Gastrocnemius medialis (tissue), 4 donors: ENCODE data around the gene TTC3. TPM values are rescaled to one million over a fixed set of nuclear protein-coding genes. Genes with fewer than 3 reads are reported as not detected.
"Not testable (repeated sequence)": the region's sequence is repeated elsewhere in the genome, so short reads cannot be mapped to it uniquely, and the experiment has no call there.

Experiments used
- ATAC-seq, 2 donors: fragments of 150-250 bp; one replicate each; pipeline ENCODE4 v1.9.1; 2016
- DNase-seq, 2 donors: peaks; one replicate each; pipeline ENCODE4 v3.0.0-alpha.2; 2019
- H3K27ac ChIP-seq, 4 donors: fragments of 200-600 bp; sonication (generic); 1 replicate in 1 of 4; 2 replicates in 3 of 4; pipeline ENCODE4 v1.5.1; 2016 to 2018; ENCODE audit warnings: mild to moderate bottlenecking in 2 of 4, moderate library complexity in 1 of 4
- H3K27me3 ChIP-seq, 3 donors: fragments of 200-600 bp; sonication (generic) in 2 of 3; 1 replicate in 1 of 3; 2 replicates in 2 of 3; pipeline versions ENCODE4 v1.5.1 to v1.6.0; 2016 to 2019; ENCODE audit warnings: mild to moderate bottlenecking in 1 of 3, moderate library complexity in 1 of 3
- H3K36me3 ChIP-seq, 2 donors: fragments of 200-600 bp; sonication (generic) in 1 of 2; one replicate each; pipeline ENCODE4 v1.5.1; 2017 to 2018
- H3K4me1 ChIP-seq, 2 donors: fragments of 200-600 bp; sonication (generic) in 1 of 2; one replicate each; pipeline ENCODE4 v1.5.1; 2016 to 2017; ENCODE audit warnings: mild to moderate bottlenecking in 2 of 2
- H3K4me3 ChIP-seq, 4 donors: fragments of 200-600 bp; sonication (generic) in 3 of 4; 1 replicate in 1 of 4; 2 replicates in 3 of 4; pipeline ENCODE4 v1.5.1; 2016 to 2019; ENCODE audit warnings: mild to moderate bottlenecking in 2 of 4
- H3K9me3 ChIP-seq, 3 donors: fragments of 200-600 bp; sonication (generic) in 2 of 3; 1 replicate in 1 of 3; 2 replicates in 2 of 3; pipeline ENCODE4 v1.5.1; 2016 to 2019
- POLR2A ChIP-seq, 2 donors: fragments of 450-650 bp; IDR thresholded peaks; one replicate each; pipeline ENCODE4 v1.6.1; 2017; ENCODE audit warnings: antibody characterized with exemption in 2 of 2, mild to moderate bottlenecking in 2 of 2, moderate library complexity in 2 of 2
- in situ Hi-C, 4 donors: fragments of 200-750 bp; cut with MboI; loops; one replicate each; pipeline versions ENCODE4 v1.15.0 to v1.8.0; 2017; ENCODE audit warnings: low sequenced_read_pairs in 4 of 4
- intact Hi-C: fragments of 100-400 bp; cut with DNase I; formaldehyde crosslinking; loops from one replicate; pipeline ENCODE4 v1.15.1; 2023; ENCODE audit warnings: low total_unique reads
- total RNA-seq, 4 donors: library from RNA; depleted of rRNA; stranded (reverse); fragments of >200 nt; gene quantifications; one replicate each; pipeline versions ENCODE4 v1.1.0 to v1.2.3, GENCODE V29; 2016
- TF ChIP-seq, protein P1 (sequence below), 5 experiments: fragments of 450-650 bp in 3 of 5; fragments of 200-600 bp in 2 of 5; sonication (generic) in 2 of 5; IDR thresholded peaks in 4 of 5; conservative IDR thresholded peaks in 1 of 5; 1 replicate in 4 of 5; 2 replicates in 1 of 5; pipeline ENCODE4 v1.5.1; 2016 to 2019; ENCODE audit warnings: antibody characterized with exemption in 5 of 5, mild to moderate bottlenecking in 3 of 5, moderate library complexity in 3 of 5

TTC3 gene
- total RNA-seq, 4 donors from 2014 or later = 39.5 to 71.6 (median 44.1) TPM

DNA sequence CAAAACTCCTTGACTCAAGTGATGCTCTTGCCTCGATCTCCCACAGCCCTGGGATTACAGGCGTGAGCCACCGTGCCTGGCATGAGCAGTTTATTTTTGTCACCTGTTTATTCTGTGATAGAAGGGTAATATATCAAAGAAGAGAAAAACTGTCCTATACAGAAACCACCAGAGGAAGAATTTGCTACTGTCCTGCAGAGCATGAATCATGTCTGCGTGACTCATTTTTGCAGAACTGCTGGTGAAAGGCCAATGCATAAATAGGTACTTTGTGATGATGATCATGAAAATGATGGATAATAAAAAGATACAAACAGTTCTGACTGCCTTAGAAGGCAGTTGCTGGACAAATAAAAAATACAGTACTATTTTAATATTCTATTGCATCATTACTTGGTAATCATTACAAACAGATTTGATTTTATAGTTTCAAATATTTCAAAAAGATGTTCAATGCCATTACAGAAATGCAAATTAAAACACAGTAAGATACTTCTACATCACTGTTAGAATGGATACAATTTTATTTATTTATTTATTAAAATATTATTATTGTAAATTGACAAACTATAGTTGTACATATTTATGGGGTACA lies 40.1 kb upstream of the TTC3 start:
- no peak overlapping the region for H3K27ac ChIP-seq
- DNase-seq (no peak), ATAC-seq (no peak)
- in situ Hi-C loops (no loop called here), intact Hi-C loops (no loop called here)
- no peaks in the 10 kb centered on the region for H3K36me3 ChIP-seq
- H3K27me3 ChIP-seq = no peaks in the 10 kb centered on the region
- no peak overlapping the region for H3K4me3 ChIP-seq
- H3K9me3 ChIP-seq = no peaks in the 10 kb centered on the region
- no peaks in the 10 kb centered on the region for H3K4me1 ChIP-seq
- no peak for TF ChIP-seq POLR2A (IDR thresholded peaks at IDR 0.05)
- TF ChIP-seq, protein P1, sequence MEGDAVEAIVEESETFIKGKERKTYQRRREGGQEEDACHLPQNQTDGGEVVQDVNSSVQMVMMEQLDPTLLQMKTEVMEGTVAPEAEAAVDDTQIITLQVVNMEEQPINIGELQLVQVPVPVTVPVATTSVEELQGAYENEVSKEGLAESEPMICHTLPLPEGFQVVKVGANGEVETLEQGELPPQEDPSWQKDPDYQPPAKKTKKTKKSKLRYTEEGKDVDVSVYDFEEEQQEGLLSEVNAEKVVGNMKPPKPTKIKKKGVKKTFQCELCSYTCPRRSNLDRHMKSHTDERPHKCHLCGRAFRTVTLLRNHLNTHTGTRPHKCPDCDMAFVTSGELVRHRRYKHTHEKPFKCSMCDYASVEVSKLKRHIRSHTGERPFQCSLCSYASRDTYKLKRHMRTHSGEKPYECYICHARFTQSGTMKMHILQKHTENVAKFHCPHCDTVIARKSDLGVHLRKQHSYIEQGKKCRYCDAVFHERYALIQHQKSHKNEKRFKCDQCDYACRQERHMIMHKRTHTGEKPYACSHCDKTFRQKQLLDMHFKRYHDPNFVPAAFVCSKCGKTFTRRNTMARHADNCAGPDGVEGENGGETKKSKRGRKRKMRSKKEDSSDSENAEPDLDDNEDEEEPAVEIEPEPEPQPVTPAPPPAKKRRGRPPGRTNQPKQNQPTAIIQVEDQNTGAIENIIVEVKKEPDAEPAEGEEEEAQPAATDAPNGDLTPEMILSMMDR (IDR thresholded peaks at IDR 0.05 in 4 of 5, conservative IDR thresholded peaks at IDR 0.05 in 1 of 5) = no peak

DNA sequence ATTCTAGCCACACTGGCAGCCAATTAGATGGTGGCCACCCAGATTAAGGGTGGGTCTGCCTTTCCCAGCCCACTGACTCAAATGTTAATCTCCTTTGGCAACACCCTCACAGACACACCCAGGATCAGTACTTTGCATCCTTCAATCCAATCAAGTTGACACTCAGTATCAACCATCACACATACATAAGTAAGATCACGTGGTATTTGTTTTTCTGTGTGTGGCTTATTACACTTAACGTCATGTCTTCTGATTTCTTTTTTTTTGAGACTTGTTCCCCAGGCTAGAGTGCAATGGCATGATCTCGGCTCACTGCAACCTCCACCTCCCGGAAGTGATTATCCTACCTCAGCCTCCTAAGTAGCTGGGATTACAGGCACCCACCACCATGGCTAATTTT lies 38.7 kb upstream of the TTC3 start:
- H3K9me3 ChIP-seq, in situ Hi-C loops, DNase-seq, H3K36me3 ChIP-seq, ATAC-seq, H3K4me1 ChIP-seq, H3K4me3 ChIP-seq, H3K27ac ChIP-seq, H3K27me3 ChIP-seq, intact Hi-C loops: not testable (repeated sequence)

DNA sequence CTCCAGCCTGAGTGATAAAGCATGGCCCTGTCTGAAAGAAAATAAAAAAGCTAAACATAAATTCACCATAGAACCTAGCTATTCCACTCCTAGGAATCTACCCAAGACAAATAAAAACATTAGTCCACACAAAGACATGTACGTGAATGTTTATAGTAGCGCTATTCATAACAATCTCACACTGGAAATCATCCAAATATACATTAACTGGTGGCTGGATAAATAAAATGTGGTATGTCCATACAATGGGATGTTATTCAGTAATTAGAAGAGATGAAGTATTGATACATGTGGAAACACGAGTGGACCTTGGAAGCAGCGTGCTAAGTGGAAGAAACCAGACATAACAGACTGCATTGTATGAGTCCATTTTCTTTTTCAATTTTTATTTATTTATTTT lies 36.9 kb upstream of the TTC3 start:
- no peak for ATAC-seq
- intact Hi-C loops = no loop called here

DNA sequence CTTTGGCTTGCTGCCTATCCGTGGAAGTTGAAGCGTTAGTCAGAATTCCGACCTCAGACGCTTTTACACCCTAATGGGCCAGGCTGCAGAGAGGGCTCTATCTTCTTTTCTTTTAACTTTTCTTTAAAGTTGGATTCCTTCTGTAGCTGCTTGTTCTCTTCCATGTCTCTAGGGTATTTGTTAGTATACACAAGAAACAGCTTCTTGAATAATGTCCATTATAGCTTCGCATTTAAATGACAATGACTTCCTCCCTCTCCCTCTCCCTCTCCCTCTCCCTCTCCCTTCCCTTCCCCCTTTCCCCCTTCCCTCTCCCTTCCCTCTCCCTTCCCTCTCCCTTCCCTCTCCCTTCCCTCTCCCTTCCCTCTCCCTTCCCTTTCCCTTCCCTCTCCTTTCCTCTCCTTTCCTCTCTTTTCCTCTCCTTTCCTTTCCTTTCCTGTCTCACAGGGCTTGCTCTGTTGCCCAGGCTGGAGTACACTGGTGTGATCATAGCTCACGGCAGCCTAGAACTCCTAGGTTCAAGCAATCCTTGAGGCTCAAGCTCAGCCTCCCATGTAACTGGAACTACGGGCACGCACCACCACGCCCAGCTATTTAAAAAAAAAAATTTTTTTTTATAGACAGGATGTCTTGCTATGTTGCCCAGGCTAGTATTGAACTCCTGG lies 33.5 kb upstream of the TTC3 start:
- H3K9me3 ChIP-seq = no peaks in the 10 kb centered on the region
- no peak for DNase-seq
- ATAC-seq = no peak
- H3K4me1 ChIP-seq = no peaks in the 10 kb centered on the region
- no peak overlapping the region for H3K4me3 ChIP-seq
- H3K36me3 ChIP-seq = no peaks in the 10 kb centered on the region
- H3K27me3 ChIP-seq = no peaks in the 10 kb centered on the region
- intact Hi-C loops (no loop called here), in situ Hi-C loops (no loop called here)
- H3K27ac ChIP-seq = no peak overlapping the region
- TF ChIP-seq, protein P1 (IDR thresholded peaks at IDR 0.05 in 4 of 5, conservative IDR thresholded peaks at IDR 0.05 in 1 of 5) = no peak
- TF ChIP-seq POLR2A (IDR thresholded peaks at IDR 0.05) = no peak

More for the DNA sequence above, 36.9 kb upstream of the TTC3 start:
- Histone ChIP-seq H3K27ac (no peak overlapping the region), H3K4me3 (no peak overlapping the region), H3K27me3 (no peaks in the 10 kb centered on the region), H3K4me1 (no peaks in the 10 kb centered on the region), H3K36me3 (no peaks in the 10 kb centered on the region), H3K9me3 (no peaks in the 10 kb centered on the region)
- in situ Hi-C loops = no loop called here
- TF ChIP-seq, protein P1 (IDR thresholded peaks at IDR 0.05 in 4 of 5, conservative IDR thresholded peaks at IDR 0.05 in 1 of 5) = no peak
- no peak for DNase-seq

DNA sequence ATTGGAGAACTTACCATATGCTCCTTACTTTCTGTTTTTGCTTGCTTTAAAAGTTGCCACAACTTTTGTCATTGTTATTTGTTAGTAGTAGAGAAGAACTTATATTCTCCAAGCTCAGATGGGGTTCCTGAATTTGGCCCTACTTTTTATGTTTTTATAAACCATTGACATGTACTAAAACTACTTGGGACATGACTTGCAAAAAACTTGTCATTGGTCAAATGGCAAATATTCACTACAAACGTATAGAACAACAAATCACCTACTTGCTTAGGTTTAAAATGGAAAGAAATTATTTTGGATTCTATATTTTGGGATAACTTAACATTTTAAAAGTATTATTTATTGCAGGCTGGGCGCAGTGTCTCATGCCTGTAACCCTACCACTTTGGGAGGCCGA lies 32.8 kb upstream of the TTC3 start:
- Histone ChIP-seq H3K4me3 (no peak overlapping the region), H3K4me1 (no peaks in the 10 kb centered on the region), H3K27ac (no peak overlapping the region), H3K27me3 (no peaks in the 10 kb centered on the region), H3K9me3 (no peaks in the 10 kb centered on the region), H3K36me3 (no peaks in the 10 kb centered on the region)
- TF ChIP-seq POLR2A (IDR thresholded peaks at IDR 0.05) = no peak
- TF ChIP-seq, protein P1 (IDR thresholded peaks at IDR 0.05 in 4 of 5, conservative IDR thresholded peaks at IDR 0.05 in 1 of 5) = no peak
- no peak for DNase-seq
- intact Hi-C loops = no loop called here
- in situ Hi-C loops = no loop called here
- no peak for ATAC-seq
